Activated T-cell treated with anti-CD3 and anti-CD28 coated beads for 24 hours (primary cell): ENCODE results near the gene TRAPPC2L.
"Not testable (repeated sequence)": the region's sequence is repeated elsewhere in the genome, so short reads cannot be mapped to it uniquely, and the experiment has no call there.

Experiments
- DNase-seq: peaks from one replicate; pipeline ENCODE4 v3.0.0-alpha.2; 2020; ENCODE audit warnings: low read depth

TRAPPC2L gene

GRCh38 chr16:88878356-88878755, 21.4 kb downstream of the TRAPPC2L start:
- DNase-seq: no peak

- no peak for DNase-seq
These were observed 22.2 kb downstream of the TRAPPC2L start for GRCh38 chr16:88878967-88879787.

- DNase-seq: no peak
These were observed 22.8 kb downstream of the TRAPPC2L start for GRCh38 chr16:88879788-88880055.

- no peak for DNase-seq
These were observed 23.5 kb downstream of the TRAPPC2L start for GRCh38 chr16:88880226-88881006.

- DNase-seq: no peak
These were observed 24.2 kb downstream of the TRAPPC2L start for GRCh38 chr16:88881007-88881615.

GRCh38 chr16:88881675-88882357, 24.9 kb downstream of the TRAPPC2L start:
- DNase-seq: no peak

- no peak for DNase-seq
These were observed 25.6 kb downstream of the TRAPPC2L start for GRCh38 chr16:88882358-88883030.

GRCh38 chr16:88883117-88883895, 26.4 kb downstream of the TRAPPC2L start:
- DNase-seq: no peak

- no peak for DNase-seq
These were observed 27.0 kb downstream of the TRAPPC2L start for GRCh38 chr16:88883946-88884345.

GRCh38 chr16:88884569-88885271, 27.8 kb downstream of the TRAPPC2L start:
- no peak for DNase-seq

GRCh38 chr16:88885693-88886280, 28.9 kb downstream of the TRAPPC2L start:
- no peak for DNase-seq

- DNase-seq: no peak
These were observed 29.5 kb downstream of the TRAPPC2L start for GRCh38 chr16:88886420-88886844.

- no peak for DNase-seq
These were observed 30.1 kb downstream of the TRAPPC2L start for GRCh38 chr16:88886845-88887521.

- no peak for DNase-seq
These were observed 31.1 kb downstream of the TRAPPC2L start for GRCh38 chr16:88888057-88888456.

- DNase-seq: no peak
These were observed 31.8 kb downstream of the TRAPPC2L start for GRCh38 chr16:88888461-88889387.

GRCh38 chr16:88889702-88890352, 32.9 kb downstream of the TRAPPC2L start:
- DNase-seq: not testable (repeated sequence)

- DNase-seq: no peak
These were observed 34.2 kb downstream of the TRAPPC2L start for GRCh38 chr16:88891083-88891482.

- DNase-seq: no peak
These were observed 35.1 kb downstream of the TRAPPC2L start for GRCh38 chr16:88892065-88892464.
